Measurements from ENCODE around the gene TTI1.

- no peak for TF ChIP-seq CTCF (IDR thresholded peaks at IDR 0.05; ENCODE audit: insufficient read depth, low read depth, low read length)
- TF ChIP-seq EZH2 (IDR thresholded peaks at IDR 0.05; ENCODE audit: insufficient read depth, low read length) = no peak
These were observed 47.0 kb downstream of the TTI1 start for GRCh38 chr20:37986044-37986858.
